ENCODE measurements around the gene SH3RF2. TPM values are rescaled to one million over a fixed set of nuclear protein-coding genes. Genes with fewer than 3 reads are reported as not detected.

Gene SH3RF2
- total RNA-seq, 1 donor from 2014 or later, result 267 TPM

GRCh38 chr5:146018514-146019375 lies 82.4 kb downstream of the SH3RF2 start:
- DNase-seq (ENCODE audit: missing footprints) (no peak), ATAC-seq (no peak)
- intact Hi-C loops (cut with DNase I), result no loop called here

- no peak for DNase-seq (ENCODE audit: missing footprints)
- intact Hi-C loops (cut with DNase I), result no loop called here
- no peak for ATAC-seq
These were observed 83.7 kb downstream of the SH3RF2 start for GRCh38 chr5:146020100-146020499.

- intact Hi-C loops (cut with DNase I), result no loop called here
- no peak for ATAC-seq
- DNase-seq (ENCODE audit: missing footprints), result no peak
These were observed 87.7 kb downstream of the SH3RF2 start for GRCh38 chr5:146024034-146024433.

- ATAC-seq, result peak; percentile 60
- intact Hi-C loops (cut with DNase I), result no loop called here
- DNase-seq (ENCODE audit: missing footprints), result no peak
These were observed 88.8 kb downstream of the SH3RF2 start for GRCh38 chr5:146025114-146025680.

- DNase-seq (ENCODE audit: missing footprints) (no peak), ATAC-seq (no peak)
- intact Hi-C loops (cut with DNase I), result no loop called here
These were observed 89.3 kb downstream of the SH3RF2 start for GRCh38 chr5:146025681-146026080.

- DNase-seq (ENCODE audit: missing footprints), result no peak
- no peak for ATAC-seq
- intact Hi-C loops (cut with DNase I), result no loop called here
These were observed 90.1 kb downstream of the SH3RF2 start for GRCh38 chr5:146026307-146027010.

GRCh38 chr5:146027751-146028150 lies 91.4 kb downstream of the SH3RF2 start:
- DNase-seq (ENCODE audit: missing footprints) (no peak), ATAC-seq (no peak)
- intact Hi-C loops (cut with DNase I), result no loop called here

- intact Hi-C loops (cut with DNase I), result no loop called here
- no peak for ATAC-seq
- no peak for DNase-seq (ENCODE audit: missing footprints)
These were observed 96.5 kb downstream of the SH3RF2 start for GRCh38 chr5:146032911-146033310.

GRCh38 chr5:146034127-146034526 lies 97.7 kb downstream of the SH3RF2 start:
- ATAC-seq, result no peak
- intact Hi-C loops (cut with DNase I), result no loop called here
- DNase-seq (ENCODE audit: missing footprints), result no peak

- DNase-seq (ENCODE audit: missing footprints) (no peak), ATAC-seq (no peak)
- intact Hi-C loops (cut with DNase I), result no loop called here
These were observed 98.2 kb downstream of the SH3RF2 start for GRCh38 chr5:146034605-146035004.

GRCh38 chr5:146039420-146039819 lies 103.0 kb downstream of the SH3RF2 start:
- no peak for DNase-seq (ENCODE audit: missing footprints)
- intact Hi-C loops (cut with DNase I), result no loop called here
- ATAC-seq, result no peak

GRCh38 chr5:146040527-146040926 lies 104.1 kb downstream of the SH3RF2 start:
- intact Hi-C loops (cut with DNase I), result loop anchor here (5.0 kb wide), 1 partner anchor 103 kb away; the partner anchor contains the start of gene SH3RF2
- peak; percentile 79 for DNase-seq (ENCODE audit: missing footprints)
- ATAC-seq, result peak; percentile 81

- DNase-seq (ENCODE audit: missing footprints) (no peak), ATAC-seq (no peak)
- intact Hi-C loops (cut with DNase I), result loop anchor here (5.0 kb wide), 1 partner anchor 104 kb away; the partner anchor contains the start of gene SH3RF2
These were observed 104.9 kb downstream of the SH3RF2 start for GRCh38 chr5:146041180-146041789.

- DNase-seq (ENCODE audit: missing footprints) (no peak), ATAC-seq (no peak)
- intact Hi-C loops (cut with DNase I), result loop anchor here (5.0 kb wide), 1 partner anchor 105 kb away; the partner anchor contains the start of gene SH3RF2
These were observed 106.4 kb downstream of the SH3RF2 start for GRCh38 chr5:146042628-146043279.

GRCh38 chr5:146043722-146044121 lies 107.3 kb downstream of the SH3RF2 start:
- ATAC-seq (no peak), DNase-seq (ENCODE audit: missing footprints) (no peak)
- intact Hi-C loops (cut with DNase I), result loop anchor here (5.0 kb wide), 1 partner anchor 106 kb away; the partner anchor contains the start of gene SH3RF2

- ATAC-seq, result peak; percentile 87
These were observed 111.0 kb downstream of the SH3RF2 start for GRCh38 chr5:146047396-146047795.

GRCh38 chr5:146048994-146049703 lies 112.8 kb downstream of the SH3RF2 start:
- DNase-seq (ENCODE audit: missing footprints) (no peak), ATAC-seq (peak; percentile 40)
- intact Hi-C loops (cut with DNase I), result loop anchor here (5.0 kb wide), 3 partner anchors 212 to 367 kb away; partner anchors contain the start of gene PRELID2

More at GRCh38 chr5:146047396-146047795, 111.0 kb downstream of the SH3RF2 start:
- peak; percentile 55 for DNase-seq (ENCODE audit: missing footprints)
- intact Hi-C loops (cut with DNase I), result loop anchor here (5.0 kb wide), 3 partner anchors 210 to 365 kb away; partner anchors contain the start of gene PRELID2

GRCh38 chr5:146049704-146050026 lies 113.3 kb downstream of the SH3RF2 start:
- DNase-seq (ENCODE audit: missing footprints), result no peak
- ATAC-seq, result no peak
- intact Hi-C loops (cut with DNase I), result loop anchor here (5.0 to 10.0 kb wide), 4 partner anchors 212 to 1845 kb away; partner anchors contain the start of gene PRELID2

Data from Right ventricle myocardium inferior (tissue), 1 donor.